ENCODE data around the gene MARCHF3. TPM values are rescaled to one million over a fixed set of nuclear protein-coding genes. Genes with fewer than 3 reads are reported as not detected.

MARCHF3 gene
- total and polyA plus RNA-seq, 10 of the 15 experiments (the other 5 are each of a cell fraction or from before 2014, with no cell fraction given), result 3.6 to 24.1 (median 11.3) TPM

DNA sequence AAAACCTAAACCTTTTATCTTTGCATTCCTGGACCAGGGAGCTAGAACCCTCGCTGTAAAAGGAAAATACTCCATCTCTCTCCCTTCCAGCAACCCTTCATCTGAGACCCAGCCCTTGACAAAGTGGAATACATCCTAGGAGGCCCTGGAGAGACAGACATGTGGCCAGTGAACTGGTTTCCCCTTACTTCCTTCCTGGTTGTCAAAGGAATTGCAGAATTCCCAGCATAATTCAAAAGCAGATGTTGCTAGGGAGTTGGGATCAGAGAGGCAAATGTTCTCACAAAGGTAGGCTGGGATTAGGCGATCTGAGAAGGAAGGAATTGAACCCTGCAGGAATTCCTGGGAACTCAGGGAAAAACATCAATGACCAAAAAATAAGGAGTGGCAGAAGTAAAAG, 80.9 kb downstream of the MARCHF3 start:
- in situ Hi-C loops (cut with MboI), result no loop called here
- peaks cover 4% of the 10 kb centered on the region; the same call in 1 of the 2 replicates for H3K4me1 ChIP-seq (ENCODE audit: control insufficient read depth, insufficient read depth, low read length)
- H3K79me2 ChIP-seq (ENCODE audit: control insufficient read depth, insufficient read depth, low read length), result no peaks in the 10 kb centered on the region
- ChIA-PET SMC1A (ENCODE audit: uncharacterized antibody, unreplicated experiment) (interaction anchor here (0.9 to 2.1 kb wide), 5 partner anchors 9 to 80 kb away, joined by 3 to 14 read pairs (median 4); no protein-coding TSS in a partner anchor), CTCF (interaction anchor here (1.1 kb wide), 1 partner anchor 8 kb away, joined by 3 read pairs; no protein-coding TSS in a partner anchor), POLR2A (interaction anchor here (0.7 kb wide), 1 partner anchor 15 kb away, joined by 4 read pairs; no protein-coding TSS in a partner anchor), RAD21 (ENCODE audit: unreplicated experiment) (interaction anchor here (0.7 to 1.5 kb wide), 2 partner anchors 11 to 65 kb away, joined by 3 to 4 read pairs; no protein-coding TSS in a partner anchor)
- no TSS peak for BruUV-seq (replicated peaks)
- WGBS (ENCODE audit: insufficient coverage, insufficient replicate concordance, low lambda C conversion rate, missing lambda C conversion rate), result 31% methylated on average over 2 of the region's 2 CpGs
- no peak overlapping the region for H3K9ac ChIP-seq (ENCODE audit: control insufficient read depth, insufficient read depth, low read length)
- no peaks in the 10 kb centered on the region; the same call in 2 of the 3 replicates for H3K9me3 ChIP-seq (replicated peaks; ENCODE audit: control insufficient read depth, insufficient read depth, low read length)
- no peak overlapping the region for H3K4me2 ChIP-seq (ENCODE audit: control insufficient read depth, insufficient read depth)
- no peak overlapping the region for H2AFZ ChIP-seq (ENCODE audit: control insufficient read depth, low read depth, low read length)
- H3K4me3 ChIP-seq, result no peak overlapping the region
- no peak for FAIRE-seq
- intact Hi-C loops (cut with micrococcal nuclease; ENCODE audit: unreplicated experiment), result no loop called here
- no peaks in the 10 kb centered on the region for H4K20me1 ChIP-seq (ENCODE audit: control insufficient read depth, insufficient read depth)
- H3K27me3 ChIP-seq (replicated peaks in 1 of 2; ENCODE audit: control insufficient read depth in 2 of 2, insufficient read depth in 2 of 2, low read length in 1 of 2), result no peaks in the 10 kb centered on the region
- no peak for ATAC-seq
- H3K36me3 ChIP-seq (ENCODE audit: control insufficient read depth in 2 of 2, insufficient read depth in 2 of 2, low read length in 1 of 2), result no peaks in the 10 kb centered on the region
- no peak overlapping the region for H3K27ac ChIP-seq (ENCODE audit: control insufficient read depth, insufficient read depth)
- DNase-seq (ENCODE audit: low read depth, low spot score), result no peak
- TF ChIP-seq NBN (IDR thresholded peaks at IDR 0.05), result no peak
- TF ChIP-seq DPF2 (IDR thresholded peaks at IDR 0.05), result no peak
- no peak for TF ChIP-seq BHLHE40 (IDR thresholded peaks at IDR 0.05; ENCODE audit: borderline replicate concordance in 1 of 2, low read depth in 2 of 2, low read length in 1 of 2)
- TF ChIP-seq TCF12 (IDR thresholded peaks at IDR 0.05; ENCODE audit: low read depth, low read length), result no peak
- TF ChIP-seq, protein P1, sequence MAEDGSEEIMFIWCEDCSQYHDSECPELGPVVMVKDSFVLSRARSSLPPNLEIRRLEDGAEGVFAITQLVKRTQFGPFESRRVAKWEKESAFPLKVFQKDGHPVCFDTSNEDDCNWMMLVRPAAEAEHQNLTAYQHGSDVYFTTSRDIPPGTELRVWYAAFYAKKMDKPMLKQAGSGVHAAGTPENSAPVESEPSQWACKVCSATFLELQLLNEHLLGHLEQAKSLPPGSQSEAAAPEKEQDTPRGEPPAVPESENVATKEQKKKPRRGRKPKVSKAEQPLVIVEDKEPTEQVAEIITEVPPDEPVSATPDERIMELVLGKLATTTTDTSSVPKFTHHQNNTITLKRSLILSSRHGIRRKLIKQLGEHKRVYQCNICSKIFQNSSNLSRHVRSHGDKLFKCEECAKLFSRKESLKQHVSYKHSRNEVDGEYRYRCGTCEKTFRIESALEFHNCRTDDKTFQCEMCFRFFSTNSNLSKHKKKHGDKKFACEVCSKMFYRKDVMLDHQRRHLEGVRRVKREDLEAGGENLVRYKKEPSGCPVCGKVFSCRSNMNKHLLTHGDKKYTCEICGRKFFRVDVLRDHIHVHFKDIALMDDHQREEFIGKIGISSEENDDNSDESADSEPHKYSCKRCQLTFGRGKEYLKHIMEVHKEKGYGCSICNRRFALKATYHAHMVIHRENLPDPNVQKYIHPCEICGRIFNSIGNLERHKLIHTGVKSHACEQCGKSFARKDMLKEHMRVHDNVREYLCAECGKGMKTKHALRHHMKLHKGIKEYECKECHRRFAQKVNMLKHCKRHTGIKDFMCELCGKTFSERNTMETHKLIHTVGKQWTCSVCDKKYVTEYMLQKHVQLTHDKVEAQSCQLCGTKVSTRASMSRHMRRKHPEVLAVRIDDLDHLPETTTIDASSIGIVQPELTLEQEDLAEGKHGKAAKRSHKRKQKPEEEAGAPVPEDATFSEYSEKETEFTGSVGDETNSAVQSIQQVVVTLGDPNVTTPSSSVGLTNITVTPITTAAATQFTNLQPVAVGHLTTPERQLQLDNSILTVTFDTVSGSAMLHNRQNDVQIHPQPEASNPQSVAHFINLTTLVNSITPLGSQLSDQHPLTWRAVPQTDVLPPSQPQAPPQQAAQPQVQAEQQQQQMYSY (CRISPR knock-in tag; IDR thresholded peaks at IDR 0.05), result no peak
- TF ChIP-seq, protein P2, sequence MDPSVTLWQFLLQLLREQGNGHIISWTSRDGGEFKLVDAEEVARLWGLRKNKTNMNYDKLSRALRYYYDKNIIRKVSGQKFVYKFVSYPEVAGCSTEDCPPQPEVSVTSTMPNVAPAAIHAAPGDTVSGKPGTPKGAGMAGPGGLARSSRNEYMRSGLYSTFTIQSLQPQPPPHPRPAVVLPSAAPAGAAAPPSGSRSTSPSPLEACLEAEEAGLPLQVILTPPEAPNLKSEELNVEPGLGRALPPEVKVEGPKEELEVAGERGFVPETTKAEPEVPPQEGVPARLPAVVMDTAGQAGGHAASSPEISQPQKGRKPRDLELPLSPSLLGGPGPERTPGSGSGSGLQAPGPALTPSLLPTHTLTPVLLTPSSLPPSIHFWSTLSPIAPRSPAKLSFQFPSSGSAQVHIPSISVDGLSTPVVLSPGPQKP (IDR thresholded peaks at IDR 0.05; ENCODE audit: low read depth, low read length), result no peak
- no peak for TF ChIP-seq ZNF24 (IDR thresholded peaks at IDR 0.05)
- no peak for TF ChIP-seq NRF1 (conservative IDR thresholded peaks at IDR 0.05; ENCODE audit: low read depth, low read length)
- TF ChIP-seq, protein P3, sequence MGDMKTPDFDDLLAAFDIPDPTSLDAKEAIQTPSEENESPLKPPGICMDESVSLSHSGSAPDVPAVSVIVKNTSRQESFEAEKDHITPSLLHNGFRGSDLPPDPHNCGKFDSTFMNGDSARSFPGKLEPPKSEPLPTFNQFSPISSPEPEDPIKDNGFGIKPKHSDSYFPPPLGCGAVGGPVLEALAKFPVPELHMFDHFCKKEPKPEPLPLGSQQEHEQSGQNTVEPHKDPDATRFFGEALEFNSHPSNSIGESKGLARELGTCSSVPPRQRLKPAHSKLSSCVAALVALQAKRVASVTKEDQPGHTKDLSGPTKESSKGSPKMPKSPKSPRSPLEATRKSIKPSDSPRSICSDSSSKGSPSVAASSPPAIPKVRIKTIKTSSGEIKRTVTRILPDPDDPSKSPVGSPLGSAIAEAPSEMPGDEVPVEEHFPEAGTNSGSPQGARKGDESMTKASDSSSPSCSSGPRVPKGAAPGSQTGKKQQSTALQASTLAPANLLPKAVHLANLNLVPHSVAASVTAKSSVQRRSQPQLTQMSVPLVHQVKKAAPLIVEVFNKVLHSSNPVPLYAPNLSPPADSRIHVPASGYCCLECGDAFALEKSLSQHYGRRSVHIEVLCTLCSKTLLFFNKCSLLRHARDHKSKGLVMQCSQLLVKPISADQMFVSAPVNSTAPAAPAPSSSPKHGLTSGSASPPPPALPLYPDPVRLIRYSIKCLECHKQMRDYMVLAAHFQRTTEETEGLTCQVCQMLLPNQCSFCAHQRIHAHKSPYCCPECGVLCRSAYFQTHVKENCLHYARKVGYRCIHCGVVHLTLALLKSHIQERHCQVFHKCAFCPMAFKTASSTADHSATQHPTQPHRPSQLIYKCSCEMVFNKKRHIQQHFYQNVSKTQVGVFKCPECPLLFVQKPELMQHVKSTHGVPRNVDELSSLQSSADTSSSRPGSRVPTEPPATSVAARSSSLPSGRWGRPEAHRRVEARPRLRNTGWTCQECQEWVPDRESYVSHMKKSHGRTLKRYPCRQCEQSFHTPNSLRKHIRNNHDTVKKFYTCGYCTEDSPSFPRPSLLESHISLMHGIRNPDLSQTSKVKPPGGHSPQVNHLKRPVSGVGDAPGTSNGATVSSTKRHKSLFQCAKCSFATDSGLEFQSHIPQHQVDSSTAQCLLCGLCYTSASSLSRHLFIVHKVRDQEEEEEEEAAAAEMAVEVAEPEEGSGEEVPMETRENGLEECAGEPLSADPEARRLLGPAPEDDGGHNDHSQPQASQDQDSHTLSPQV (IDR thresholded peaks at IDR 0.05), result no peak
- TF ChIP-seq SP1 (IDR thresholded peaks at IDR 0.05; ENCODE audit: low read depth, low read length), result no peak
- no peak for TF ChIP-seq TAF1 (IDR thresholded peaks at IDR 0.05; ENCODE audit: borderline replicate concordance, low read depth, low read length)
- TF ChIP-seq BMI1 (IDR thresholded peaks at IDR 0.05; ENCODE audit: borderline replicate concordance), result no peak
- TF ChIP-seq, protein P4, sequence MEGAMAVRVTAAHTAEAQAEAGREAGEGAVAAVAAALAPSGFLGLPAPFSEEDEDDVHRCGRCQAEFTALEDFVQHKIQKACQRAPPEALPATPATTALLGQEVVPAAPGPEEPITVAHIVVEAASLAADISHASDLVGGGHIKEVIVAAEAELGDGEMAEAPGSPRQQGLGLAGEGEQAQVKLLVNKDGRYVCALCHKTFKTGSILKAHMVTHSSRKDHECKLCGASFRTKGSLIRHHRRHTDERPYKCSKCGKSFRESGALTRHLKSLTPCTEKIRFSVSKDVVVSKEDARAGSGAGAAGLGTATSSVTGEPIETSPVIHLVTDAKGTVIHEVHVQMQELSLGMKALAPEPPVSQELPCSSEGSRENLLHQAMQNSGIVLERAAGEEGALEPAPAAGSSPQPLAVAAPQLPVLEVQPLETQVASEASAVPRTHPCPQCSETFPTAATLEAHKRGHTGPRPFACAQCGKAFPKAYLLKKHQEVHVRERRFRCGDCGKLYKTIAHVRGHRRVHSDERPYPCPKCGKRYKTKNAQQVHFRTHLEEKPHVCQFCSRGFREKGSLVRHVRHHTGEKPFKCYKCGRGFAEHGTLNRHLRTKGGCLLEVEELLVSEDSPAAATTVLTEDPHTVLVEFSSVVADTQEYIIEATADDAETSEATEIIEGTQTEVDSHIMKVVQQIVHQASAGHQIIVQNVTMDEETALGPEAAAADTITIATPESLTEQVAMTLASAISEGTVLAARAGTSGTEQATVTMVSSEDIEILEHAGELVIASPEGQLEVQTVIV (IDR thresholded peaks at IDR 0.05; ENCODE audit: borderline replicate concordance, partially characterized antibody), result no peak
- no peak for TF ChIP-seq POLR2A (IDR thresholded peaks at IDR 0.05; ENCODE audit: low read depth, low read length)

All from GM12878 (cell line).